A549 (cell line): ENCODE data around the gene CD4. TPM values are rescaled to one million over a fixed set of nuclear protein-coding genes. Genes with fewer than 3 reads are reported as not detected.

Experiments used
- ATAC-seq, 2 experiments: fragments of 200-7000 bp in 1 of 2; fragments of >200 bp in 1 of 2; cut with Nextera tagmentation in 1 of 2; cut with Tn5 transposase in 1 of 2; 3 replicates each; pipeline versions ENCODE4 v1.8.0 to v1.9.1; 2018 to 2020; ENCODE audit warnings: mild to moderate bottlenecking in 1 of 2, moderate library complexity in 1 of 2
- CTCF ChIA-PET: fragments of 300-600 bp; sonication (Branson Sonifier 250); formaldehyde crosslinking; extraction: SDS; loops from one replicate; lab custom pipeline; 2021; ENCODE audit warnings: antibody characterized with exemption, inconsistent platforms; lab: Yijun Ruan, JAX
- POLR2A ChIA-PET: fragments of 350-600 bp; formaldehyde crosslinking; extraction: SDS; loops from one replicate; lab custom pipeline; 2021; ENCODE audit warnings: antibody characterized with exemption, inconsistent platforms; lab: Yijun Ruan, JAX
- DNase-seq, 2 experiments: peaks; one replicate each; pipeline versions ENCODE4 v3.0.0 to v3.0.0-alpha.2; 2011 to 2016; ENCODE audit warnings: low read depth in 1 of 2, low spot score in 1 of 2
- FAIRE-seq: peaks from 2 replicates; lab custom pipeline; 2011; peaks lifted over from hg19 to GRCh38; lab: Jason Lieb, UNC
- H3K27ac ChIP-seq, 2 experiments: fragments of >200 bp; sonication (Bioruptor Twin); formaldehyde crosslinking; 3 replicates each; pipeline ENCODE4 v1.5.1; 2016 to 2017
- H3K4me1 ChIP-seq: fragments of >200 bp; sonication (Bioruptor Twin); formaldehyde crosslinking; 3 replicates; pipeline ENCODE4 v1.6.1; 2016
- H3K4me2 ChIP-seq: fragments of >200 bp; sonication (Bioruptor Twin); formaldehyde crosslinking; 3 replicates; pipeline ENCODE4 v1.6.1; 2016
- H3K4me3 ChIP-seq: fragments of >200 bp; sonication (Bioruptor Twin); formaldehyde crosslinking; 3 replicates; pipeline ENCODE4 v1.5.1; 2016
- H3K9me3 ChIP-seq: fragments of >200 bp; sonication (Bioruptor Twin); formaldehyde crosslinking; 3 replicates; pipeline ENCODE4 v1.6.1; 2016
- BCL3 ChIP-seq: fragments of >200 bp; sonication (Bioruptor Twin); formaldehyde crosslinking; IDR thresholded peaks from 3 replicates; pipeline ENCODE4 v1.6.1; 2016
- BHLHE40 ChIP-seq: IDR thresholded peaks from 2 replicates; pipeline ENCODE4 v1.6.1; 2012; ENCODE audit warnings: low read depth, low read length, inconsistent platforms
- CBX2 ChIP-seq: fragments of 200-600 bp; sonication (generic); IDR thresholded peaks from 2 replicates; pipeline ENCODE4 v1.6.1; 2016; ENCODE audit warnings: low read depth, mild to moderate bottlenecking, borderline replicate concordance
- EP300 ChIP-seq, 2 experiments: fragments of >200 bp; sonication (Bioruptor Twin); formaldehyde crosslinking; IDR thresholded peaks; 2 replicates in 1 of 2; 3 replicates in 1 of 2; pipeline ENCODE4 v1.6.1; 2016 to 2017
- ESRRA ChIP-seq: fragments of 150-350 bp; IDR thresholded peaks from 2 replicates; pipeline ENCODE4 v1.6.1; 2014; ENCODE audit warnings: mild to moderate bottlenecking, low read length, borderline replicate concordance
- FOSB ChIP-seq: fragments of 250-450 bp; sonication (Bioruptor Pico); IDR thresholded peaks from 2 replicates; pipeline ENCODE4 v1.5.0; 2020; ENCODE audit warnings: mild to moderate bottlenecking, moderate library complexity
- HOXA7 ChIP-seq: fragments of 250-450 bp; sonication (Bioruptor Pico); IDR thresholded peaks from 2 replicates; pipeline ENCODE4 v1.5.0; 2020; ENCODE audit warnings: mild to moderate bottlenecking, moderate library complexity
- JUNB ChIP-seq: fragments of >200 bp; sonication (Bioruptor Twin); formaldehyde crosslinking; IDR thresholded peaks from 2 replicates; pipeline ENCODE4 v1.6.1; 2016
- KDM1A ChIP-seq: fragments of 200-600 bp; sonication (generic); IDR thresholded peaks from 2 replicates; pipeline ENCODE4 v1.6.1; 2016; ENCODE audit warnings: low read depth, mild to moderate bottlenecking
- KDM5A ChIP-seq: fragments of 200-600 bp; sonication (generic); IDR thresholded peaks from 2 replicates; pipeline ENCODE4 v1.6.1; 2016; ENCODE audit warnings: antibody characterized with exemption, mild to moderate bottlenecking
- MAZ ChIP-seq: fragments of 150-350 bp; IDR thresholded peaks from 2 replicates; pipeline ENCODE4 v1.6.1; 2014; ENCODE audit warnings: antibody characterized with exemption, low read depth, low read length, borderline replicate concordance
- NFE2L2 ChIP-seq: fragments of 150-350 bp; conservative IDR thresholded peaks from 2 replicates; pipeline ENCODE4 v1.6.1; 2014; ENCODE audit warnings: low read length
- NPAS2 ChIP-seq: fragments of 250-450 bp; sonication (Bioruptor Pico); IDR thresholded peaks from 2 replicates; pipeline ENCODE4 v1.8.0; 2022; ENCODE audit warnings: mild to moderate bottlenecking, moderate library complexity, borderline replicate concordance
- RARB ChIP-seq: fragments of 250-450 bp; sonication (Bioruptor Pico); IDR thresholded peaks from 2 replicates; pipeline ENCODE4 v1.8.0; 2021; ENCODE audit warnings: mild to moderate bottlenecking, moderate library complexity
- RCOR1 ChIP-seq: fragments of 150-350 bp; IDR thresholded peaks from 2 replicates; pipeline ENCODE4 v1.6.1; 2014; ENCODE audit warnings: antibody characterized with exemption, low read length, low read depth
- RFX5 ChIP-seq: fragments of 450-650 bp; IDR thresholded peaks from 2 replicates; pipeline ENCODE4 v1.7.1; 2014; ENCODE audit warnings: antibody characterized with exemption, mild to moderate bottlenecking, moderate library complexity
- SMC3 ChIP-seq: fragments of >200 bp; sonication (Bioruptor Twin); formaldehyde crosslinking; IDR thresholded peaks from 3 replicates; pipeline ENCODE4 v1.6.1; 2018; ENCODE audit warnings: inconsistent platforms
- SREBF2 ChIP-seq: fragments of 450-650 bp; IDR thresholded peaks from 2 replicates; pipeline ENCODE4 v1.6.1; 2014; ENCODE audit warnings: mild to moderate bottlenecking, moderate library complexity
- TFCP2L1 ChIP-seq: fragments of 250-450 bp; sonication (Bioruptor Pico); IDR thresholded peaks from 2 replicates; pipeline ENCODE4 v1.5.0; 2021; ENCODE audit warnings: mild to moderate bottlenecking
- USF2 ChIP-seq: fragments of 450-650 bp; IDR thresholded peaks from 2 replicates; pipeline ENCODE4 v1.6.1; 2014; ENCODE audit warnings: antibody characterized with exemption
- ZSCAN20 ChIP-seq: fragments of 250-450 bp; sonication (Bioruptor Pico); IDR thresholded peaks from 2 replicates; pipeline ENCODE4 v1.8.0; 2022; ENCODE audit warnings: mild to moderate bottlenecking, moderate library complexity
- WGBS: methylation state at CpG from one replicate; pipeline ENCODE4 v1.1.6; 2017; ENCODE audit errors: missing lambda C conversion rate; 5-methylcytosine and 5-hydroxymethylcytosine counted together
- polyA plus RNA-seq, 4 experiments: library from polyadenylated mRNA; depleted of rRNA in 3 of 4; stranded (reverse); fragments of >200 nt; fragmentation: RNase III in 1 of 4; extraction: RNeasy Plus Mini Kit Qiagen cat#74134 plus additional on column Dnase treatment in 1 of 4; gene quantifications; 2 replicates in 3 of 4; 3 replicates in 1 of 4; pipeline ENCODE4 v1.2.3, GENCODE V29; 2011 to 2017
- TF ChIP-seq, protein P1 (sequence below): IDR thresholded peaks from 2 replicates; pipeline ENCODE4 v1.6.1; 2012
- TF ChIP-seq, protein P2 (sequence below): IDR thresholded peaks from 2 replicates; pipeline ENCODE4 v1.6.1; 2012
- TF ChIP-seq, protein P3 (sequence below): IDR thresholded peaks from 2 replicates; pipeline ENCODE4 v1.6.1; 2012; ENCODE audit warnings: low read depth, borderline replicate concordance

CD4 gene
- polyA plus RNA-seq, 2 of the 4 experiments (the other 2 are of a cell fraction), result 0.03 TPM; not detected in 1

GRCh38 chr12:6791931-6792520 lies 2.7 kb downstream of the CD4 start (continued):
- TF ChIP-seq, protein P1, sequence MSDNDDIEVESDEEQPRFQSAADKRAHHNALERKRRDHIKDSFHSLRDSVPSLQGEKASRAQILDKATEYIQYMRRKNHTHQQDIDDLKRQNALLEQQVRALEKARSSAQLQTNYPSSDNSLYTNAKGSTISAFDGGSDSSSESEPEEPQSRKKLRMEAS, result no peak

DNA sequence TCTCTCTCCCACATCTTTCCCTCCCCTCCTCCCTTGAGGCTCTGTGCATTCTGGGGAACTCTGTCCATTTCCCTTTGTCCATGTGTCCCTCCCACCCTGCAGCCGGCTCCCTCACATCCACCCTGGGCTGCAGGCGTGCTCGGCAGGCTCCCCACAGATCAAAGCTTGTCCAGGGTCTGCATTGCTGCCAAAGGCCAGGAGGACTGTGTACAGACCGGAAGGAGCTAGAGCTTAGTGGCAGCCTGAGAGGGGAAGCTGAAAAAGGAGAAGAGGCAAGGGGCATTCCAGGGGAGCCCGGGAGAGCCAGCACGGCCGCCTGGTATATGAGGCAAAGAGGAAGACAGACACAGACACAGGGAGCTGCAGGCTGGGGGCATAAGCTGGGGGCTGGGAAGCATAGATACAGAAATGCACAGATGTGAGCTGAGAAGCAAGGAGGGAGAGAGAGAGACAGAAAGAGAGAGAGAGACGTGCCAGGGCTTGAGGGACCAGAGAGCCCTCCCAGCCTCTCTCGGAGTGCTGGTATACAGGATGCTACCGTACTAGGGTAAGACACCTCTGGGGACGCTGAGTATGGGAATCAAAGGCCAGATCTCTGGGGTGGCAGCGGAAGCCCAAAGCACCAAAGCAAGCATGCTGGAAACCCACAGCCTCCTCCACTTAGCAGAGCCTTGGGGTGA lies 3.3 kb downstream of the CD4 start:
- CTCF ChIA-PET, result interaction anchor here (0.5 to 3.3 kb wide), 15 partner anchors 10 to 245 kb away, joined by 3 to 17 read pairs (median 4); partner anchors contain the start of genes MLF2 and PTMS

GRCh38 chr12:6795088-6795487 lies 5.8 kb downstream of the CD4 start:
- H3K4me3 ChIP-seq, result no peak overlapping the region
- DNase-seq (no peak), ATAC-seq (no peak), FAIRE-seq (no peak)
- POLR2A ChIA-PET, result no interaction called here
- no peak overlapping the region for H3K4me2 ChIP-seq
- TF ChIP-seq BHLHE40 (no peak), MAZ (no peak), KDM5A (no peak), JUNB (no peak), BCL3 (no peak), RCOR1 (no peak), FOSB (no peak), RFX5 (no peak), USF2 (no peak), NPAS2 (CRISPR knock-in tag) (no peak), ESRRA (no peak), KDM1A (no peak)
- TF ChIP-seq, protein P2, sequence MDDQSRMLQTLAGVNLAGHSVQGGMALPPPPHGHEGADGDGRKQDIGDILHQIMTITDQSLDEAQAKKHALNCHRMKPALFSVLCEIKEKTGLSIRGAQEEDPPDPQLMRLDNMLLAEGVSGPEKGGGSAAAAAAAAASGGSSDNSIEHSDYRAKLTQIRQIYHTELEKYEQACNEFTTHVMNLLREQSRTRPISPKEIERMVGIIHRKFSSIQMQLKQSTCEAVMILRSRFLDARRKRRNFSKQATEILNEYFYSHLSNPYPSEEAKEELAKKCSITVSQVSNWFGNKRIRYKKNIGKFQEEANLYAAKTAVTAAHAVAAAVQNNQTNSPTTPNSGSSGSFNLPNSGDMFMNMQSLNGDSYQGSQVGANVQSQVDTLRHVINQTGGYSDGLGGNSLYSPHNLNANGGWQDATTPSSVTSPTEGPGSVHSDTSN, result no peak
- TF ChIP-seq, protein P3, sequence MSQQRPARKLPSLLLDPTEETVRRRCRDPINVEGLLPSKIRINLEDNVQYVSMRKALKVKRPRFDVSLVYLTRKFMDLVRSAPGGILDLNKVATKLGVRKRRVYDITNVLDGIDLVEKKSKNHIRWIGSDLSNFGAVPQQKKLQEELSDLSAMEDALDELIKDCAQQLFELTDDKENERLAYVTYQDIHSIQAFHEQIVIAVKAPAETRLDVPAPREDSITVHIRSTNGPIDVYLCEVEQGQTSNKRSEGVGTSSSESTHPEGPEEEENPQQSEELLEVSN, result no peak
- CTCF ChIA-PET, result interaction anchor here (0.7 to 3.2 kb wide), 6 partner anchors 9 to 42 kb away, joined by 3 to 13 read pairs (median 6); partner anchors contain the start of genes MLF2 and PTMS
- 66% methylated on average over 2 of the region's 2 CpGs for WGBS
- H3K9me3 ChIP-seq, result no peaks in the 10 kb centered on the region
- no peak overlapping the region for H3K27ac ChIP-seq
- no peaks in the 10 kb centered on the region for H3K4me1 ChIP-seq

More for the DNA sequence above, 3.3 kb downstream of the CD4 start:
- Histone ChIP-seq H3K4me3 (no peak overlapping the region), H3K4me2 (no peak overlapping the region), H3K4me1 (no peaks in the 10 kb centered on the region), H3K27ac (no peak overlapping the region), H3K9me3 (no peaks in the 10 kb centered on the region)
- 41% methylated on average over 12 of the region's 12 CpGs for WGBS
- ATAC-seq, result peak; percentile 25 to 43; a peak in 5 of 6 replicates
- no peak for DNase-seq
- POLR2A ChIA-PET, result interaction anchor here (1.2 kb wide), 1 partner anchor 39 kb away, joined by 3 read pairs; the partner anchor contains the start of gene MLF2
- FAIRE-seq, result no peak
- no peak for TF ChIP-seq HOXA7 (CRISPR knock-in tag)
- TF ChIP-seq RCOR1, result no peak
- TF ChIP-seq SMC3, result no peak
- TF ChIP-seq CBX2, result no peak
- no peak for TF ChIP-seq RARB (CRISPR knock-in tag)
- TF ChIP-seq TFCP2L1, result no peak
- TF ChIP-seq RFX5, result no peak
- no peak for TF ChIP-seq ZSCAN20
- no peak for TF ChIP-seq EP300 (IDR thresholded peaks at IDR 0.05)
- no peak for TF ChIP-seq NFE2L2
- TF ChIP-seq SREBF2, result no peak
- TF ChIP-seq JUNB, result no peak
- no peak for TF ChIP-seq USF2
- TF ChIP-seq KDM1A, result no peak
